ENCODE data around the gene UNC5CL. TPM values are rescaled to one million over a fixed set of nuclear protein-coding genes. Genes with fewer than 3 reads are reported as not detected.

Gene UNC5CL
- total RNA-seq, 2 donors from 2014 or later, result 17.4 to 30.3 TPM

GRCh38 chr6:41049521-41049920 lies 10.5 kb upstream of the UNC5CL start:
- TF ChIP-seq POLR2A (IDR thresholded peaks at IDR 0.05), result no peak
- TF ChIP-seq CTCF (IDR thresholded peaks at IDR 0.05), result no peak
- Histone ChIP-seq H3K27me3 (no peaks in the 10 kb centered on the region), H3K4me3 (no peak overlapping the region), H3K4me1 (peaks cover 66% of the 10 kb centered on the region), H3K9me3 (no peaks in the 10 kb centered on the region), H3K27ac (peak overlapping the region in 2 of 4 donors; percentile 20 to 45), H3K36me3 (replicated peaks in 1 of 2; ENCODE audit: insufficient read depth in 1 of 2, low read depth in 2 of 2) (no peaks in the 10 kb centered on the region)
- DNase-seq (no peak), ATAC-seq (peak; percentile 43)
- intact Hi-C loops (cut with DNase I), result no loop called here
- WGBS, 2 donors, result 50 to 88% methylated on average over 1 of the region's 1 CpG

- intact Hi-C loops (cut with DNase I), result no loop called here
- DNase-seq, result no peak
- no peak for ATAC-seq
- peaks cover 51% of the 10 kb centered on the region for H3K4me1 ChIP-seq
- H3K9me3 ChIP-seq, result no peaks in the 10 kb centered on the region
- H3K27me3 ChIP-seq, result no peaks in the 10 kb centered on the region
- no peaks in the 10 kb centered on the region for H3K36me3 ChIP-seq (replicated peaks in 1 of 2; ENCODE audit: insufficient read depth in 1 of 2, low read depth in 2 of 2)
- WGBS, 2 donors, result 77 to 83% methylated on average over 8 to 9 of the region's 9 CpGs
- H3K4me3 ChIP-seq, result no peak overlapping the region
- TF ChIP-seq CTCF (IDR thresholded peaks at IDR 0.05) (no peak), POLR2A (IDR thresholded peaks at IDR 0.05) (no peak)
- H3K27ac ChIP-seq, result peak overlapping the region in 2 of 4 donors; percentile 43 to 45
Observed at GRCh38 chr6:41047745-41048732, 9.0 kb upstream of the UNC5CL start.

- 94 to 100% methylated on average over 2 of the region's 2 CpGs for WGBS, 2 donors
- no peak for ATAC-seq
Observed at GRCh38 chr6:41047306-41047705, 8.3 kb upstream of the UNC5CL start.

GRCh38 chr6:41046084-41046483 lies 7.1 kb upstream of the UNC5CL start:
- peak; percentile 16 for ATAC-seq
- 31 to 33% methylated on average over 1 of the region's 1 CpG for WGBS, 2 donors
- no peak for DNase-seq
- Histone ChIP-seq H3K4me3 (no peak overlapping the region), H3K4me1 (peaks cover 58% of the 10 kb centered on the region), H3K9me3 (no peaks in the 10 kb centered on the region), H3K36me3 (replicated peaks in 1 of 2; ENCODE audit: insufficient read depth in 1 of 2, low read depth in 2 of 2) (no peaks in the 10 kb centered on the region), H3K27me3 (no peaks in the 10 kb centered on the region), H3K27ac (peak overlapping the region in 3 of 4 donors; percentile 51 to 68 (median 58))
- no peak for TF ChIP-seq CTCF (IDR thresholded peaks at IDR 0.05)
- TF ChIP-seq POLR2A (IDR thresholded peaks at IDR 0.05), result no peak
- intact Hi-C loops (cut with DNase I), result no loop called here

More at GRCh38 chr6:41047306-41047705, 8.3 kb upstream of the UNC5CL start:
- no peak for TF ChIP-seq POLR2A (IDR thresholded peaks at IDR 0.05)
- no peak for TF ChIP-seq CTCF (IDR thresholded peaks at IDR 0.05)
- H3K4me3 ChIP-seq, result no peak overlapping the region
- DNase-seq, result no peak
- H3K9me3 ChIP-seq, result no peaks in the 10 kb centered on the region
- H3K27ac ChIP-seq, result peak overlapping the region in 1 of 4 donors; percentile 43
- intact Hi-C loops (cut with DNase I), result no loop called here
- no peaks in the 10 kb centered on the region for H3K27me3 ChIP-seq
- no peaks in the 10 kb centered on the region for H3K36me3 ChIP-seq (replicated peaks in 1 of 2; ENCODE audit: insufficient read depth in 1 of 2, low read depth in 2 of 2)
- H3K4me1 ChIP-seq, result peaks cover 50% of the 10 kb centered on the region
